K562 (cell line): ENCODE results near the gene KCNK16. TPM values are rescaled to one million over a fixed set of nuclear protein-coding genes. Genes with fewer than 3 reads are reported as not detected.

ENCODE experiments used
- BDP1 ChIP-seq: IDR thresholded peaks from 3 replicates; pipeline ENCODE4 v1.6.1; 2011; ENCODE audit not compliant: insufficient read length, insufficient read depth
- CC2D1A ChIP-seq: fragments of 450-650 bp; IDR thresholded peaks from 2 replicates; pipeline ENCODE4 v1.6.1; 2017; ENCODE audit warnings: mild to moderate bottlenecking
- CREM ChIP-seq: IDR thresholded peaks from 2 replicates; pipeline ENCODE4 v1.6.1; 2014; ENCODE audit warnings: antibody characterized with exemption, low read depth
- DLX4 ChIP-seq: fragments of 250-450 bp; sonication (Bioruptor Pico); IDR thresholded peaks from 2 replicates; pipeline ENCODE4 v1.6.1; 2021; ENCODE audit warnings: mild to moderate bottlenecking
- ETV1 ChIP-seq: fragments of 450-650 bp; conservative IDR thresholded peaks from 2 replicates; pipeline ENCODE4 v1.6.1; 2016; ENCODE audit warnings: missing genetic modification characterization, control low read depth, low read depth, missing compliant biosample characterization
- JUNB ChIP-seq: fragments of 450-650 bp; formaldehyde crosslinking; conservative IDR thresholded peaks from 2 replicates; pipeline ENCODE4 v1.4.0; 2020; ENCODE audit warnings: mild to moderate bottlenecking
- JUND ChIP-seq, 2 experiments: IDR thresholded peaks; 2 replicates in 1 of 2; 3 replicates in 1 of 2; pipeline ENCODE4 v1.6.1; 2011; ENCODE audit warnings: borderline replicate concordance in 2 of 2, low read depth in 2 of 2, low read length in 2 of 2, improper control_type of control experiment in 1 of 2, missing biosample characterization in 1 of 2, missing genetic modification characterization in 1 of 2, missing genetic modification reagents in 1 of 2
- MAZ ChIP-seq, 2 experiments: fragments of 450-650 bp in 1 of 2; sonication (generic) in 1 of 2; formaldehyde crosslinking; IDR thresholded peaks in 1 of 2; conservative IDR thresholded peaks in 1 of 2; 2 replicates each; pipeline versions ENCODE4 v1.4.0 to v1.5.0; 2020; ENCODE audit warnings: mild to moderate bottlenecking in 1 of 2, missing genetic modification reagents in 1 of 2
- NCOA1 ChIP-seq: fragments of 450-650 bp; IDR thresholded peaks from 2 replicates; pipeline ENCODE4 v1.6.1; 2016; ENCODE audit warnings: low read depth
- SMARCA5 ChIP-seq: fragments of 450-650 bp; IDR thresholded peaks from 2 replicates; pipeline ENCODE4 v1.6.1; 2016
- SMC3 ChIP-seq: conservative IDR thresholded peaks from 2 replicates; pipeline ENCODE4 v1.6.1; 2011; ENCODE audit warnings: low read depth, low read length, improper control_type of control experiment; ENCODE audit not compliant: insufficient read depth
- SRF ChIP-seq, 2 experiments: fragments of 250-450, 450-650 bp in 1 of 2; sonication (Bioruptor Pico) in 1 of 2; sonication (generic) in 1 of 2; formaldehyde crosslinking; IDR thresholded peaks; 2 replicates each; pipeline versions ENCODE4 v1.5.0 to v1.5.1; 2020 to 2022; ENCODE audit warnings: mild to moderate bottlenecking in 1 of 2, missing genetic modification reagents in 1 of 2
- ZNF398 ChIP-seq: fragments of 250-450 bp; sonication (Bioruptor Pico); IDR thresholded peaks from 2 replicates; pipeline ENCODE4 v1.8.0; 2021; ENCODE audit warnings: moderate library complexity, mild to moderate bottlenecking, inconsistent platforms
- polyA plus RNA-seq, 8 experiments: library from polyadenylated mRNA; depleted of rRNA in 4 of 8; stranded (reverse) in 5 of 8; unstranded in 3 of 8; fragments of >200 nt; fragmentation: Nextera tagmentation in 2 of 8; fragmentation: Illumina TruSeq in 1 of 8; extraction: Ambion mirVana in 2 of 8; extraction: Trizol in 1 of 8; gene quantifications; 2 replicates each; pipeline versions ENCODE4 v1.2.1 to v1.2.3, GENCODE V29; 2011 to 2014; ENCODE audit warnings: inconsistent platforms in 1 of 8, missing spikeins in 1 of 8
- total RNA-seq, 7 experiments: library from RNA; depleted of rRNA in 6 of 7; stranded (reverse); fragments of >200 nt in 6 of 7; fragmentation: Illumina TruSeq in 2 of 7; extraction: Trizol in 2 of 7; gene quantifications; 2 replicates each; pipeline versions ENCODE4 v1.2.1 to v1.2.3, GENCODE V29; 2011 to 2021; ENCODE audit warnings: low replicate concordance in 1 of 7
- TF ChIP-seq, protein P1 (sequence below): fragments of 250-450 bp; sonication (Bioruptor Pico); IDR thresholded peaks from 2 replicates; pipeline ENCODE4 v1.8.0; 2021; ENCODE audit warnings: mild to moderate bottlenecking, moderate library complexity
- TF ChIP-seq, protein P2 (sequence below): fragments of 450-650 bp; formaldehyde crosslinking; IDR thresholded peaks from 2 replicates; pipeline ENCODE4 v1.4.0; 2020; ENCODE audit warnings: mild to moderate bottlenecking, moderate library complexity
- TF ChIP-seq, protein P3 (sequence below), 3 experiments: IDR thresholded peaks in 2 of 3; conservative IDR thresholded peaks in 1 of 3; 2 replicates each; pipeline ENCODE4 v1.5.1; 2011 to 2012; ENCODE audit warnings: low read length in 3 of 3, mild to moderate bottlenecking in 3 of 3, control low read depth in 2 of 3, improper control_type of control experiment in 1 of 3, inconsistent platforms in 1 of 3, low read depth in 1 of 3, mixed read lengths in 1 of 3, moderate library complexity in 1 of 3; ENCODE audit not compliant: insufficient read depth in 2 of 3
- TF ChIP-seq, protein P4 (sequence below): fragments of 250-450 bp; sonication (Bioruptor Pico); IDR thresholded peaks from 2 replicates; pipeline ENCODE4 v1.4.0; 2020; ENCODE audit warnings: borderline replicate concordance

Gene KCNK16
- total and polyA plus RNA-seq, 9 of the 15 experiments (the other 6 are each of a cell fraction or from before 2014, with no cell fraction given) = not detected

DNA sequence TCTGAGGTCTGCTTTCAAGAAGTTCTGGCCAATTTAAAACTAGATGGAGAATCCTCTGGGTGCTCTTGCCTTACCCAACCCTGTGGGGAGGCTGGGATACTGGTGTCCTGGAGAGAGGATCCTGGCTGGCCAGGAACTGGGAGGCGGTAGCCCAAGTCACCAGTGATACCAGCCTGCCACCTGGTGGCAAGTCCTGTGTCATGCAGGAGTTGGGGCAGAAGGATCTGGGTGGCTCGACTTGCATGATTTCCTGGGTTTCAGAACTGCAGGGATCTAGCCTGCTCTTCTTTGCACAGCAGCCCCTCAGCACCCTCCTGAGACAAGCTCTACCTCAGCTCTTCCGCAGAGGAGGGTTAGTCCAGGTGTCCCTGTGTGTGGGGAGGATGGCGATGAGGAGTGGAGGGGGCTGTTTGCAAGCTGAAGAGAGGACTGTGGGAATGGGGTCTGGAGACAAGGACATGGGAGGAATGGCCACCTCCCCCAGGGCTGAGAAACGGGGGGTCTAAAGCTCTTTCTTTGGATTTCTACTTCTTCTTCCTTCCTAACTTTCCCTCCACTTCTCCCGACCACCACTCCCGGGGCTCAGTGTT lies 12.5 kb downstream of the KCNK16 start (continued):
- TF ChIP-seq ZNF398 (CRISPR knock-in tag) = no peak
- TF ChIP-seq JUND (IDR thresholded peaks at IDR 0.05; ENCODE audit: borderline replicate concordance, low read depth, low read length) = 0 out of 2 replicates have a peak, but pooled peaks have one; percentile 47
- no peak for TF ChIP-seq JUND (tag; IDR thresholded peaks at IDR 0.05; ENCODE audit: borderline replicate concordance, low read depth, low read length)
- no peak for TF ChIP-seq NCOA1
- TF ChIP-seq MAZ (CRISPR knock-in tag; conservative IDR thresholded peaks at IDR 0.05 in 1 of 2, IDR thresholded peaks at IDR 0.05 in 1 of 2) = 0 out of 4 replicates have a peak, but pooled peaks of 1 of the 2 experiments have one; percentile 16
- TF ChIP-seq ETV1 (tag) = no peak
- TF ChIP-seq, protein P1, sequence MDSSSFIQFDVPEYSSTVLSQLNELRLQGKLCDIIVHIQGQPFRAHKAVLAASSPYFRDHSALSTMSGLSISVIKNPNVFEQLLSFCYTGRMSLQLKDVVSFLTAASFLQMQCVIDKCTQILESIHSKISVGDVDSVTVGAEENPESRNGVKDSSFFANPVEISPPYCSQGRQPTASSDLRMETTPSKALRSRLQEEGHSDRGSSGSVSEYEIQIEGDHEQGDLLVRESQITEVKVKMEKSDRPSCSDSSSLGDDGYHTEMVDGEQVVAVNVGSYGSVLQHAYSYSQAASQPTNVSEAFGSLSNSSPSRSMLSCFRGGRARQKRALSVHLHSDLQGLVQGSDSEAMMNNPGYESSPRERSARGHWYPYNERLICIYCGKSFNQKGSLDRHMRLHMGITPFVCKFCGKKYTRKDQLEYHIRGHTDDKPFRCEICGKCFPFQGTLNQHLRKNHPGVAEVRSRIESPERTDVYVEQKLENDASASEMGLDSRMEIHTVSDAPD = no peak
- peak in 1 of 2 experiments; percentile 27; a peak in 1 of 4 replicates for TF ChIP-seq SRF (CRISPR knock-in tag; IDR thresholded peaks at IDR 0.05)
- TF ChIP-seq, protein P2, sequence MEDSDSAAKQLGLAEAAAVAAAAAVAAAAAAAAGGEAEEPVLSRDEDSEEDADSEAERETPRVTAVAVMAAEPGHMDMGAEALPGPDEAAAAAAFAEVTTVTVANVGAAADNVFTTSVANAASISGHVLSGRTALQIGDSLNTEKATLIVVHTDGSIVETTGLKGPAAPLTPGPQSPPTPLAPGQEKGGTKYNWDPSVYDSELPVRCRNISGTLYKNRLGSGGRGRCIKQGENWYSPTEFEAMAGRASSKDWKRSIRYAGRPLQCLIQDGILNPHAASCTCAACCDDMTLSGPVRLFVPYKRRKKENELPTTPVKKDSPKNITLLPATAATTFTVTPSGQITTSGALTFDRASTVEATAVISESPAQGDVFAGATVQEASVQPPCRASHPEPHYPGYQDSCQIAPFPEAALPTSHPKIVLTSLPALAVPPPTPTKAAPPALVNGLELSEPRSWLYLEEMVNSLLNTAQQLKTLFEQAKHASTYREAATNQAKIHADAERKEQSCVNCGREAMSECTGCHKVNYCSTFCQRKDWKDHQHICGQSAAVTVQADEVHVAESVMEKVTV (CRISPR knock-in tag) = peak; percentile 93
- TF ChIP-seq, protein P3, sequence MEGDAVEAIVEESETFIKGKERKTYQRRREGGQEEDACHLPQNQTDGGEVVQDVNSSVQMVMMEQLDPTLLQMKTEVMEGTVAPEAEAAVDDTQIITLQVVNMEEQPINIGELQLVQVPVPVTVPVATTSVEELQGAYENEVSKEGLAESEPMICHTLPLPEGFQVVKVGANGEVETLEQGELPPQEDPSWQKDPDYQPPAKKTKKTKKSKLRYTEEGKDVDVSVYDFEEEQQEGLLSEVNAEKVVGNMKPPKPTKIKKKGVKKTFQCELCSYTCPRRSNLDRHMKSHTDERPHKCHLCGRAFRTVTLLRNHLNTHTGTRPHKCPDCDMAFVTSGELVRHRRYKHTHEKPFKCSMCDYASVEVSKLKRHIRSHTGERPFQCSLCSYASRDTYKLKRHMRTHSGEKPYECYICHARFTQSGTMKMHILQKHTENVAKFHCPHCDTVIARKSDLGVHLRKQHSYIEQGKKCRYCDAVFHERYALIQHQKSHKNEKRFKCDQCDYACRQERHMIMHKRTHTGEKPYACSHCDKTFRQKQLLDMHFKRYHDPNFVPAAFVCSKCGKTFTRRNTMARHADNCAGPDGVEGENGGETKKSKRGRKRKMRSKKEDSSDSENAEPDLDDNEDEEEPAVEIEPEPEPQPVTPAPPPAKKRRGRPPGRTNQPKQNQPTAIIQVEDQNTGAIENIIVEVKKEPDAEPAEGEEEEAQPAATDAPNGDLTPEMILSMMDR (IDR thresholded peaks at IDR 0.05 in 2 of 3, conservative IDR thresholded peaks at IDR 0.05 in 1 of 3; ENCODE audit: insufficient read depth in 2 of 3, low read depth in 1 of 3, low read length in 3 of 3) = peak; percentile 92 to 97 (median 97)
- no peak for TF ChIP-seq JUNB (CRISPR knock-in tag)
- no peak for TF ChIP-seq BDP1
- TF ChIP-seq CREM = peak; percentile 56
- TF ChIP-seq, protein P4, sequence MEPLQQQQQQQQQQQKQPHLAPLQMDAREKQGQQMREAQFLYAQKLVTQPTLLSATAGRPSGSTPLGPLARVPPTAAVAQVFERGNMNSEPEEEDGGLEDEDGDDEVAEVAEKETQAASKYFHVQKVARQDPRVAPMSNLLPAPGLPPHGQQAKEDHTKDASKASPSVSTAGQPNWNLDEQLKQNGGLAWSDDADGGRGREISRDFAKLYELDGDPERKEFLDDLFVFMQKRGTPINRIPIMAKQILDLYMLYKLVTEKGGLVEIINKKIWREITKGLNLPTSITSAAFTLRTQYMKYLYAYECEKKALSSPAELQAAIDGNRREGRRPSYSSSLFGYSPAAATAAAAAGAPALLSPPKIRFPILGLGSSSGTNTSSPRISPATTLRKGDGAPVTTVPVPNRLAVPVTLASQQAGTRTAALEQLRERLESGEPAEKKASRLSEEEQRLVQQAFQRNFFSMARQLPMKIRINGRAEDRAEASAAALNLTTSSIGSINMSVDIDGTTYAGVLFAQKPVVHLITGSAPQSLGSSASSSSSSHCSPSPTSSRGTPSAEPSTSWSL = no peak
- TF ChIP-seq CC2D1A = peak; percentile 68; the same call in 1 of the 2 replicates
- no peak for TF ChIP-seq DLX4 (CRISPR knock-in tag)
- no peak for TF ChIP-seq SMARCA5
- TF ChIP-seq SMC3 = peak; percentile 98
